ENCODE results near the gene PACRG.

PACRG gene

GRCh38 chr6:163214259-163214658, 486.5 kb downstream of the PACRG start:
- no peak for DNase-seq (ENCODE audit: low read depth, low spot score)
- no peak overlapping the region for H3K27ac ChIP-seq

- H3K27ac ChIP-seq = no peak overlapping the region
- DNase-seq (ENCODE audit: low read depth, low spot score) = no peak
These were observed 490.7 kb downstream of the PACRG start for GRCh38 chr6:163218361-163218894.

- H3K27ac ChIP-seq = peak overlapping the region; percentile 23
- DNase-seq (ENCODE audit: low read depth, low spot score) = no peak
These were observed 498.5 kb downstream of the PACRG start for GRCh38 chr6:163226181-163226835.

- peak overlapping the region; percentile 23 for H3K27ac ChIP-seq
- DNase-seq (ENCODE audit: low read depth, low spot score) = peak; percentile 66
These were observed 499.2 kb downstream of the PACRG start for GRCh38 chr6:163226836-163227485.

GRCh38 chr6:163228041-163228440, 500.3 kb downstream of the PACRG start:
- no peak overlapping the region for H3K27ac ChIP-seq
- no peak for DNase-seq (ENCODE audit: low read depth, low spot score)

- H3K27ac ChIP-seq = no peak overlapping the region
These were observed 501.3 kb downstream of the PACRG start for GRCh38 chr6:163229050-163229449.

GRCh38 chr6:163230901-163231300, 503.1 kb downstream of the PACRG start:
- DNase-seq (ENCODE audit: low read depth, low spot score) = no peak
- H3K27ac ChIP-seq = no peak overlapping the region

More at GRCh38 chr6:163229050-163229449, 501.3 kb downstream of the PACRG start:
- no peak for DNase-seq (ENCODE audit: low read depth, low spot score)

- H3K27ac ChIP-seq = no peak overlapping the region
- DNase-seq (ENCODE audit: low read depth, low spot score) = no peak
These were observed 503.7 kb downstream of the PACRG start for GRCh38 chr6:163231356-163232014.

- H3K27ac ChIP-seq = no peak overlapping the region
- DNase-seq (ENCODE audit: low read depth, low spot score) = no peak
These were observed 504.3 kb downstream of the PACRG start for GRCh38 chr6:163232015-163232523.

GRCh38 chr6:163232649-163233048, 504.9 kb downstream of the PACRG start:
- no peak for DNase-seq (ENCODE audit: low read depth, low spot score)
- no peak overlapping the region for H3K27ac ChIP-seq

- DNase-seq (ENCODE audit: low read depth, low spot score) = no peak
- H3K27ac ChIP-seq = no peak overlapping the region
These were observed 509.3 kb downstream of the PACRG start for GRCh38 chr6:163237110-163237509.

- H3K27ac ChIP-seq = no peak overlapping the region
- DNase-seq (ENCODE audit: low read depth, low spot score) = no peak
These were observed 512.0 kb downstream of the PACRG start for GRCh38 chr6:163239572-163240340.

GRCh38 chr6:163240556-163240955, 512.8 kb downstream of the PACRG start:
- H3K27ac ChIP-seq = no peak overlapping the region
- DNase-seq (ENCODE audit: low read depth, low spot score) = no peak

GRCh38 chr6:163241683-163242082, 513.9 kb downstream of the PACRG start:
- no peak for DNase-seq (ENCODE audit: low read depth, low spot score)
- H3K27ac ChIP-seq = no peak overlapping the region

GRCh38 chr6:163243083-163243482, 515.3 kb downstream of the PACRG start:
- DNase-seq (ENCODE audit: low read depth, low spot score) = no peak
- no peak overlapping the region for H3K27ac ChIP-seq

GRCh38 chr6:163243692-163244589, 516.2 kb downstream of the PACRG start:
- DNase-seq (ENCODE audit: low read depth, low spot score) = no peak
- no peak overlapping the region for H3K27ac ChIP-seq

GRCh38 chr6:163248051-163248450, 520.3 kb downstream of the PACRG start:
- no peak overlapping the region for H3K27ac ChIP-seq
- DNase-seq (ENCODE audit: low read depth, low spot score) = no peak

- no peak for DNase-seq (ENCODE audit: low read depth, low spot score)
- no peak overlapping the region for H3K27ac ChIP-seq
These were observed 521.9 kb downstream of the PACRG start for GRCh38 chr6:163249651-163250101.

- DNase-seq (ENCODE audit: low read depth, low spot score) = no peak
- no peak overlapping the region for H3K27ac ChIP-seq
These were observed 522.3 kb downstream of the PACRG start for GRCh38 chr6:163250116-163250515.
